NCI-H2029 treated with DMSO at 0.1 percent for 48 hours (cell line): ENCODE data around the gene CKMT2.

ENCODE experiments used
- DNase-seq: peaks from one replicate; lab custom pipeline; 2025; lab: John Stamatoyannopoulos, UW

Gene CKMT2

GRCh38 chr5:81308836-81309235 lies 75.7 kb downstream of the CKMT2 start:
- no peak for DNase-seq

- no peak for DNase-seq
Observed at GRCh38 chr5:81310402-81311063, 77.4 kb downstream of the CKMT2 start.

GRCh38 chr5:81313278-81313677 lies 80.2 kb downstream of the CKMT2 start:
- no peak for DNase-seq

- DNase-seq, result no peak
Observed at GRCh38 chr5:81313686-81314085, 80.6 kb downstream of the CKMT2 start.

GRCh38 chr5:81314581-81314980 lies 81.5 kb downstream of the CKMT2 start:
- DNase-seq, result no peak

GRCh38 chr5:81315336-81315735 lies 82.2 kb downstream of the CKMT2 start:
- DNase-seq, result no peak

- no peak for DNase-seq
Observed at GRCh38 chr5:81315830-81316229, 82.7 kb downstream of the CKMT2 start.
